ENCODE results near the gene EPHB2. TPM values are rescaled to one million over a fixed set of nuclear protein-coding genes. Genes with fewer than 3 reads are reported as not detected.

The EPHB2 gene
- total RNA-seq, 1 donor from 2014 or later = 3.9 TPM

- peak overlapping the region; percentile 34 to 57 for H3K4me3 ChIP-seq
- TF ChIP-seq POLR2AphosphoS5 (IDR thresholded peaks at IDR 0.05; ENCODE audit: insufficient read depth in 1 of 2, low read depth in 1 of 2) (no peak), POLR2A (IDR thresholded peaks at IDR 0.05) (no peak), CTCF (IDR thresholded peaks at IDR 0.05) (no peak)
- no peaks in the 10 kb centered on the region for H3K36me3 ChIP-seq
- no peaks in the 10 kb centered on the region for H3K9me3 ChIP-seq
- H3K4me1 ChIP-seq = peaks cover 19% of the 10 kb centered on the region
- no peak overlapping the region for H3K27ac ChIP-seq
- no peaks in the 10 kb centered on the region for H3K27me3 ChIP-seq
- DNase-seq (ENCODE audit: extremely low spot score in 2 of 2) = no peak
- intact Hi-C loops (cut with DNase I) = loop anchor here (10.0 kb wide), 1 partner anchor 185 kb away; no protein-coding TSS in a partner anchor
These were observed 543 bp upstream of the EPHB2 start for GRCh38 chr1:22709891-22710700.

GRCh38 chr1:22711071-22711470 is 432 bp downstream of the EPHB2 start:
- TF ChIP-seq POLR2AphosphoS5 (IDR thresholded peaks at IDR 0.05; ENCODE audit: insufficient read depth in 1 of 2, low read depth in 1 of 2) (no peak), CTCF (IDR thresholded peaks at IDR 0.05) (no peak), POLR2A (IDR thresholded peaks at IDR 0.05) (no peak)
- DNase-seq (ENCODE audit: extremely low spot score in 2 of 2) = no peak
- H3K27me3 ChIP-seq = no peaks in the 10 kb centered on the region
- H3K4me1 ChIP-seq = peaks cover 19% of the 10 kb centered on the region
- peak overlapping the region; percentile 35 to 57 for H3K4me3 ChIP-seq
- no peaks in the 10 kb centered on the region for H3K9me3 ChIP-seq
- H3K27ac ChIP-seq = no peak overlapping the region
- intact Hi-C loops (cut with DNase I) = no loop called here
- no peaks in the 10 kb centered on the region for H3K36me3 ChIP-seq

GRCh38 chr1:22711591-22712501 is 1.2 kb downstream of the EPHB2 start:
- DNase-seq (ENCODE audit: extremely low spot score in 2 of 2) = no peak
- Histone ChIP-seq H3K27me3 (no peaks in the 10 kb centered on the region), H3K4me1 (peaks cover 19% of the 10 kb centered on the region), H3K36me3 (no peaks in the 10 kb centered on the region), H3K9me3 (no peaks in the 10 kb centered on the region), H3K27ac (no peak overlapping the region), H3K4me3 (peak overlapping the region; percentile 35 to 57)
- intact Hi-C loops (cut with DNase I) = no loop called here
- no peak for TF ChIP-seq CTCF (IDR thresholded peaks at IDR 0.05)
- no peak for TF ChIP-seq POLR2A (IDR thresholded peaks at IDR 0.05)
- no peak for TF ChIP-seq POLR2AphosphoS5 (IDR thresholded peaks at IDR 0.05; ENCODE audit: insufficient read depth in 1 of 2, low read depth in 1 of 2)

GRCh38 chr1:22712502-22713271 is 2.0 kb downstream of the EPHB2 start:
- no peak for TF ChIP-seq CTCF (IDR thresholded peaks at IDR 0.05)
- TF ChIP-seq POLR2AphosphoS5 (IDR thresholded peaks at IDR 0.05; ENCODE audit: insufficient read depth in 1 of 2, low read depth in 1 of 2) = no peak
- TF ChIP-seq POLR2A (IDR thresholded peaks at IDR 0.05) = no peak
- Histone ChIP-seq H3K36me3 (no peaks in the 10 kb centered on the region), H3K27me3 (no peaks in the 10 kb centered on the region), H3K4me1 (peaks cover 19% of the 10 kb centered on the region), H3K27ac (no peak overlapping the region), H3K9me3 (no peaks in the 10 kb centered on the region), H3K4me3 (no peak overlapping the region)
- intact Hi-C loops (cut with DNase I) = no loop called here
- DNase-seq (ENCODE audit: extremely low spot score in 2 of 2) = no peak

All from vagina (tissue), 2 donors.